ENCODE results near the gene SUOX. TPM values are rescaled to one million over a fixed set of nuclear protein-coding genes. Genes with fewer than 3 reads are reported as not detected.
"Not testable (repeated sequence)": the region's sequence is repeated elsewhere in the genome, so short reads cannot be mapped to it uniquely, and the experiment has no call there.

Gene SUOX
- total RNA-seq, 1 donor from 2014 or later = 16.0 TPM

- peak; percentile 12 for ATAC-seq
Measured at GRCh38 chr12:56020423-56021184, 23.5 kb downstream of the SUOX start, which contains the start of gene IKZF4. TSS of gene IKZF4 (plus strand) at chr12:56021043. CDS start at chr12:56021494, 451 bp downstream.

GRCh38 chr12:56021889-56022497 lies 24.9 kb downstream of the SUOX start:
- ATAC-seq = no peak

GRCh38 chr12:56028511-56029165 lies 31.6 kb downstream of the SUOX start:
- peak; percentile 87 for ATAC-seq

- ATAC-seq = peak; percentile 42
Measured at GRCh38 chr12:56029166-56029519, 32.1 kb downstream of the SUOX start.

GRCh38 chr12:56029666-56030293 lies 32.7 kb downstream of the SUOX start:
- peak; percentile 53 for ATAC-seq

GRCh38 chr12:56031987-56032386 lies 34.9 kb downstream of the SUOX start:
- ATAC-seq = no peak

GRCh38 chr12:56034586-56035332 lies 37.7 kb downstream of the SUOX start:
- no peak for ATAC-seq

- no peak for ATAC-seq
Measured at GRCh38 chr12:56037161-56037560, 40.1 kb downstream of the SUOX start.

GRCh38 chr12:56038022-56038655 lies 41.1 kb downstream of the SUOX start:
- no peak for ATAC-seq

- ATAC-seq = no peak
Measured at GRCh38 chr12:56040151-56040550, 43.1 kb downstream of the SUOX start.

GRCh38 chr12:56040963-56041551 lies 44.0 kb downstream of the SUOX start:
- ATAC-seq = peak; percentile 1

GRCh38 chr12:56041552-56042429 lies 44.7 kb downstream of the SUOX start, which contains the start of gene RPS26:
TSS of gene RPS26 (plus strand) at chr12:56041918. CDS start at chr12:56042167, 249 bp downstream.
- peak; percentile 95 for ATAC-seq

- not testable (repeated sequence) for ATAC-seq
Measured at GRCh38 chr12:56042430-56042813, 45.3 kb downstream of the SUOX start.

- ATAC-seq = no peak
Measured at GRCh38 chr12:56042843-56043242, 45.8 kb downstream of the SUOX start.

GRCh38 chr12:56046027-56046780 lies 49.1 kb downstream of the SUOX start:
- no peak for ATAC-seq

- ATAC-seq = no peak
Measured at GRCh38 chr12:56053407-56053893, 56.4 kb downstream of the SUOX start.
